HUES48 (cell line): Measurements from ENCODE around the gene CLIP2.
"Not testable (repeated sequence)": the region's sequence is repeated elsewhere in the genome, so short reads cannot be mapped to it uniquely, and the experiment has no call there.

Source experiments
- H3K27ac ChIP-seq: one replicate; pipeline ENCODE4 v1.7.0; 2013; ENCODE audit warnings: low read depth, low read length, inconsistent platforms
- H3K27me3 ChIP-seq: 2 replicates; pipeline ENCODE4 v1.6.1; 2013; ENCODE audit warnings: mild to moderate bottlenecking, low read length; ENCODE audit not compliant: control insufficient read depth, insufficient read depth
- H3K36me3 ChIP-seq: 2 replicates; pipeline ENCODE4 v1.6.1; 2013; ENCODE audit warnings: low read length; ENCODE audit not compliant: control insufficient read depth, insufficient read depth
- H3K4me1 ChIP-seq: 2 replicates; pipeline ENCODE4 v1.6.1; 2013; ENCODE audit warnings: mild to moderate bottlenecking, low read length; ENCODE audit not compliant: control insufficient read depth, insufficient read depth
- H3K4me3 ChIP-seq: 2 replicates; pipeline ENCODE4 v1.5.1; 2013; ENCODE audit warnings: mild to moderate bottlenecking, low read depth, low read length
- H3K9ac ChIP-seq: 2 replicates; pipeline ENCODE4 v1.6.1; 2013; ENCODE audit warnings: mild to moderate bottlenecking, low read depth, low read length, moderate library complexity
- H3K9me3 ChIP-seq: 2 replicates; pipeline ENCODE4 v1.6.1; 2013; ENCODE audit warnings: low read length; ENCODE audit not compliant: control insufficient read depth, insufficient read depth

Gene CLIP2

DNA sequence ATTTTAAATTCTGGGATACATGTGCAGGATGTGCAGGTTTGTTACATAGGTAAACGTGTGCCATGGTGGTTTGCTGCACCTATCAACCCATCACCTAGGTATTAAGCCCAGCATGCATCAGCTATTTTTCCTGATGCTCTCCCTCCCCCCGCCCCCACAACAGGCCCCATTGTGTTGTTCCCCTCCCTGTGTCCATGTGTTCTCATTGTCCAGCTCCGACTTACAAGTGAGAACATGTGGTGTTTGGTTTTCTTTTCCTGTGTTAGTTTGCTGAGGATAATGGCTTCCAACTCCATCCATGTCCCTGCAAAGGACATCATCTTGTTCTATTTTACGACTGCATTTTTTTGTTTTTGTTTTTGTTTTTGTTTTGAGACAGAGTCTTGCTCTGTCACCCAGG is 26.7 kb downstream of the CLIP2 start:
- not testable (repeated sequence) for H3K27ac ChIP-seq, H3K9ac ChIP-seq, H3K27me3 ChIP-seq, H3K4me3 ChIP-seq, H3K4me1 ChIP-seq, H3K36me3 ChIP-seq, H3K9me3 ChIP-seq

DNA sequence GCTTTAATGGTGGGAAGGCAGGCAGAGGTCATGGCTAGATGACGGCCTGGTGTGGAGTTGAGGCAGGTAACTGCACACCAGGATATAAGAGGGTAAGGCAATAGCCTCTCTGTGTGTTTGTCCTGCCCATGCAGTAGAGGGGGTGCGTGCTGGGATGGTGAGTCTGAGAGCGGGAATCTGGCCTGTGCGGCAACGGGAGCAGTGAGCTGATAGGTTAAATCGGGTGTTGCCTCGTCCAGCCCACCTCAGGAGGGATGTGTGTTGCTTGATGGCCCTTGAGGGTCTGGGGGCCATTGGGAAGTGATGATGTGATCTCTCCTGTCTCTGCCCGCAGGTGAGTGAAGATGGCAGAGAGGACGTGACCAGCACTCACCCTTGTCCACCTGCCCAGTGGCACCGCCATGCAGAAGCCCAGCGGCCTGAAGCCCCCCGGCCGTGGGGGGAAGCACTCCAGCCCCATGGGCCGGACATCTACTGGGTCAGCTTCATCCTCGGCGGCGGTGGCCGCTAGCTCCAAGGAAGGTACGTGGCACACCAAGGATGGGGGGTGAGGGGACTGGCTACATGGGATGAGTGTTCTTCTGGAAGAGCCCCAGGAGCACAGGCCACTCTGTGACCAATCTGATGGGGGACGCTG is 28.1 kb downstream of the CLIP2 start:
- Histone ChIP-seq H3K27me3 (no peaks in the 10 kb centered on the region), H3K36me3 (0 out of 2 replicates have a peak, but pooled peaks cover 4% of the 10 kb centered on the region), H3K9me3 (no peaks in the 10 kb centered on the region), H3K4me3 (no peak overlapping the region), H3K9ac (no peak overlapping the region), H3K27ac (no peak overlapping the region), H3K4me1 (peaks cover 4% of the 10 kb centered on the region; the same call in 1 of the 2 replicates)

DNA sequence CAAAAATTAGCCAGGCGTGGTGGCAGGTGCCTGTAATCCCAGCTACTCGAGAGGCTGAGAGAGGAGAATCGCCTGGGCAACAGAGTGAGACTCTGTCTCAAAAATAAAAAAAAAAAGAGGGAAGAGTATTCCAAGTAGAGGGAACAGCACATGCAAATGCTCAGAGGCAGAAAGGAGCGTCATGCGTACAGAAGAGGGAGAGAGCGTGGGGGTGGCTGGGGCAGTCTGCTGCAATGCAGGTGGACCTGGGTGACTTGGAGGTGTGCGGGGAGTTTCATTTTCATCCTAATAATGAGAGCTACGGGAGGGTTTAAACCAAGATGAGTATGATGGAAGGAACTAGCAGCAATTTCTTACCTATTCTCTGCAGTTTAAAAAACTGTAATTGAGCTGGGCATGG is 28.8 kb downstream of the CLIP2 start:
- no peak overlapping the region for H3K9ac ChIP-seq
- no peaks in the 10 kb centered on the region for H3K27me3 ChIP-seq
- H3K4me3 ChIP-seq, result no peak overlapping the region
- H3K9me3 ChIP-seq, result no peaks in the 10 kb centered on the region
- no peak overlapping the region for H3K27ac ChIP-seq
- H3K36me3 ChIP-seq, result 0 out of 2 replicates have a peak, but pooled peaks cover 4% of the 10 kb centered on the region
- peaks cover 4% of the 10 kb centered on the region; the same call in 1 of the 2 replicates for H3K4me1 ChIP-seq

DNA sequence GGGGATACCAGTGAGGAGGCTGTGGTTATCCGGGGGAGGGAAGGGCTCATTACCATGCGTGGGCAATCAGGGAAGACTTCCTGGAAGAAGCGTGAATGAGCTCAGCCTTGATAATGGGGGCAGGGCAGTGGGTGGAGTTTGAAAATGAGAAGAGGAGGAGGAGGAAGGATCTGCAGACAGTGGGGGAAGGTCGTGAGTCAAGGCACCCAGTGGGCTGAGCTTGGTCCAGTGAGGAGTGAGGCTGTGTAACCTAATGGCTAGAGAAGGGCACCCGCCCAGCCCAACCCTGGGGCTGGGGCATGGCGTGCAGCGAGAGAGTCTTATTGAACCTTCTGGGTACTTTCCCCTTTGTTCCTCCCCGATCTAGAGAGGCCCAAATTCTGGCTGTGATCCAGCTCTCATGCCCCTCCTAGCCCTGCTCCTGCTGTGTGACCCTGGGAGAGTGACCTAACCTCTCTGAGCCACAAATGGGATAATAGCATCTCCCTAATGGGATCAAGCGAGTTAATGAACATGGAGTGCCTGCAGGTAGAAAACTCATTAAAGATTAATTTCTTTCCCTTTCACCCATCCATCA is 31.5 kb downstream of the CLIP2 start:
- H3K4me3 ChIP-seq, result no peak overlapping the region
- H3K36me3 ChIP-seq, result 0 out of 2 replicates have a peak, but pooled peaks cover 7% of the 10 kb centered on the region
- H3K9me3 ChIP-seq, result no peaks in the 10 kb centered on the region
- H3K4me1 ChIP-seq, result peaks cover 4% of the 10 kb centered on the region; the same call in 1 of the 2 replicates
- no peaks in the 10 kb centered on the region for H3K27me3 ChIP-seq
- no peak overlapping the region for H3K27ac ChIP-seq
- H3K9ac ChIP-seq, result no peak overlapping the region

DNA sequence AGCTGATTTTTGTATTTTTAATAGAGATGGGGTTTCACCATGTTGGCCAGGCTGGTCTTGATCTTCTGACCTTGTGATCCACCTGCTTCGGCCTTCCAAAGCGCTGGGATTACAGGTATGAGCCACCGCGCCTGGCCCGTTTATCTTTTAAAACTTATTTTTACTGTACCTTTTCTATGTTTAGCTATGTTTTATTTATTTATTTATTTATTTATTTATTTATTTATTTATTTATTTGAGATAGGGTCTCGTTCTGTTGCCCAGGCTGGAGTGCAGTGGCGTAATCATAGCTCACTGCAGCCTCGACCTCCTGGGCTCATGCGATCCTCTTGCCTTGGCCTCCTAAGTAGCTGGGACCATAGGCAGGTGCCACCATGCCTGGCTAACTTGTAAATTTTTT is 33.7 kb downstream of the CLIP2 start:
- H3K4me1 ChIP-seq, H3K27me3 ChIP-seq, H3K27ac ChIP-seq, H3K9me3 ChIP-seq, H3K9ac ChIP-seq, H3K36me3 ChIP-seq, H3K4me3 ChIP-seq: not testable (repeated sequence)

DNA sequence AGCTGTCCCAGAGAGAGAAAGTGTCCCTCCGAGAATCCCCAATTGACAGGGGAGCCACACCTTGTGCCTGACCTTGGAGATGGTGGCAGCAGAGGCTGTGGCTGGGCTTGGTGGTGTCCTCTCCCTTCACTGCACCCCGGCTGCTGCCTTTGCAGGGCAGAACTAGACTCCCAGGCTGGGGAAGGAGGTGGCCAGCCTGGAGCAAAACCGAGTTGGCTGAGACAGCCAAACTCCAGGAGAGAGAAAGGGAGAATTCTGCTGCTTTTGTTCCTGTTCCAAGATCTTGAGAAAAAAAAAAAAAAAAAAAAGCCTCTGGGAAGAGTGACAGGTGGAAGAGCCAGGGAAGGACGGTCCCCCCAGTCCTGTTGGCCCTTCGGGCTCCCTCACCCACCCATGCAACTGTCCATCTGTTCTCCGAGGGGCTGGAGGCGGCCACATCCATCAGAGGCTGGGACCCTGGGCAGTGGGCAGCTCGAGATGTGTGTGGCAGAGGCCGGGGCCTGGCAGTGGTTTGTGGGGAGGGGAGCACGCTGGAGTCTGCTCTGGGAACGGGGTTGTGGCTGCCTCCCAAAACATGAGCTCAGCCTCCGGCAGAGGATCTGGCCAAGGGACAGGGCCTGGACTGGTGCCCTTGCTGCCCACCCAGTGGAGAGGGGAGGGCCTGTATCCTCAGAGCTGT is 35.5 kb downstream of the CLIP2 start:
- Histone ChIP-seq H3K9ac (no peak overlapping the region), H3K27me3 (no peaks in the 10 kb centered on the region), H3K36me3 (peaks cover 7% of the 10 kb centered on the region), H3K27ac (no peak overlapping the region), H3K4me3 (no peak overlapping the region), H3K9me3 (no peaks in the 10 kb centered on the region), H3K4me1 (peaks cover 4% of the 10 kb centered on the region; the same call in 1 of the 2 replicates)

DNA sequence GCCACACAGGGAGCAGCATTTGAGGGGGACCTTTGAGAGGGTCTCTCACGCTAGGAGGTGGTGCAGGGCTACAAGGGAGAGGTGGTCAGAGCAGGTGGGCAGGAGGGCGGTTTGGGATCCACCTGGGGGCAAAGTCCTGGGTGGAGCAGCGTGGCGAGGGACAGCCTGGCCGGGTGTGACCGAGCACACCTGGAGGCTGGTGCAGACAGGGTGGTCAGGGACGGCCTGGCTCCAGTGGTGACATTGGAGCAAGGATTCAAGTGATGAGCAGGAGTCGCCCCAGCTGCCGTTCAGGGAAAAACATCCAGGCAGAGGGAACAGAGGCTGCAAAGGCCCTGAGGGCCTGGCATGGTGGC is 36.0 kb downstream of the CLIP2 start:
- Histone ChIP-seq H3K4me1 (peaks cover 4% of the 10 kb centered on the region; the same call in 1 of the 2 replicates), H3K36me3 (peaks cover 7% of the 10 kb centered on the region), H3K9ac (no peak overlapping the region), H3K4me3 (no peak overlapping the region), H3K27ac (no peak overlapping the region), H3K27me3 (no peaks in the 10 kb centered on the region), H3K9me3 (no peaks in the 10 kb centered on the region)

DNA sequence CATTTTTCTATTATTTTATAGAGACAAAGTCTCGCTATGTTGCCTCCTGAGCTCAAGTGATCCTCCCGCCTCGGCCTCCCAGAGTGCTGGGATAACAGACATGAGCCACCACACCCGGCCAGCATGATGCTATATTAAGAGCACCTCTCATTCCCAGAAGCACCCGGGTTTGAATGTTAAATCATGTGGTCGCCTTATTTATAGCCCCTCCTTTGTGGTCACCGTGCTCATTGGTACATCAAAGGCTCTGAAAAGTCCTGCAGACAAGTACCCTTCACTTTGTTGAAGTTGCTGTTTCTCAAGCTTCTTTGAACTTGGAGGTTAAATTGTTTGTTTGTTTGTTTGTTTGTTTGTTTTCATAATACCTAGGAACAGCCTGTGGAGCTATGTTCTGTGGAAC is 40.0 kb downstream of the CLIP2 start:
- no peak overlapping the region for H3K9ac ChIP-seq
- no peak overlapping the region for H3K27ac ChIP-seq
- H3K4me3 ChIP-seq, result no peak overlapping the region
- H3K4me1 ChIP-seq, result no peaks in the 10 kb centered on the region
- no peaks in the 10 kb centered on the region for H3K9me3 ChIP-seq
- peaks cover 7% of the 10 kb centered on the region for H3K36me3 ChIP-seq
- H3K27me3 ChIP-seq, result no peaks in the 10 kb centered on the region

DNA sequence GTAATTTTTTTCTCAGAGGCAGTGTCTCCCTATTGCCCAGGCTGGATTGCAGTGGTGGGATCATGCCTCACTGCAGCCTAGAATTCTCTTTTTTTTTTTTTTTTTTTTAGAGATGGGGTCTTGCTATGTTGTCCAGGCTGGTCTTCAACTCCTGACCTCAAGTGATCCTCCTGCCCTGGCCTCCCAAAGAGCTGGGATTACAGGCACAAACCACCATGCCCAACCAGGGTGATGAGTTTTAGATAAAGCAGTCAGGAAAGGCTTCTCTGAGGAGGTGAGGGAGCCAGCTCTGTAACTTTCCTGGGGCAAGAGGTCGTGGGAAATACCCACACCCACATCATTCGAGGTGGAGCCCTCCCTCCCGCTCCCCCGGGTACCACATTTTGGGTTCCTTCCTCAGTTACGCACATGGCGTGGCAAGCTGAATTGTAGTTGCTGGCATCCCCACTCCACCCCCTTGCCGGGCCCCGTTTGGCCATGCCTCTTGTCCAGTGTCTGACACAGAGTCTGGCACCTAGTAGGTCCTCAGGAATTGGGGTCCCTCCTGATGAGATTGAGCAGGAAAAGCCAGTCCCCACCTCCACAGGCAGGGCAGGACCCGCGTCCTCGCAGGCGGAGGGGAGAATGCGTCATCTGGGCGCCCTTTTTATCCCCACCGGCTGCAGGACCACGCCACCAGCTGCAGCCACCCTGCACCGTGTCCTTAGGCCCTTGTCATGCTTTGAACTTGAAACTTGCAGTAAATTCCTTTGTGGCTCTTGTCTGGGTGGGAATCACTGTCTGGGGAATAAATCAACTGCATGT is 43.4 kb downstream of the CLIP2 start:
- Histone ChIP-seq H3K9ac (no peak overlapping the region), H3K27me3 (no peaks in the 10 kb centered on the region), H3K36me3 (peaks cover 7% of the 10 kb centered on the region), H3K9me3 (no peaks in the 10 kb centered on the region), H3K4me1 (no peaks in the 10 kb centered on the region), H3K4me3 (no peak overlapping the region), H3K27ac (no peak overlapping the region)

DNA sequence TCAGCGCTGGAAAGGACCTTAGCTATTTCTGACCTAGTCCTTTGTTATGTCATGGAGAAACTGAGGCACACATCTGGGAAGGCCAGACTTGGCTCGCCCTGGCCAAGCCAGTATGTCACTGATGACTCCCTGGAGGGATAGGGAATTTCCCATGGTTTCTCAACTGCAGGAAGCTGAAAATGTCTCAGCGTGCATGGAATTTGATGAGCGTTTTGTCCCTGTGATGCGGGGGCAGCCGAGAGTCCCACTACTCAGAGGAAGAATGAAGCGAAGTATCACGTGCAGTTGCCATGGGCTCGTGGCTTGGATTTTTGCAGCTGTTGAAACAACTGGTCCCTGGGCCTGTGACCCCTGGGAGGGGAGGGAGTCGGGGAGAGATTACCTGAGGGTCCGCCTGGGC is 44.8 kb downstream of the CLIP2 start:
- Histone ChIP-seq H3K4me3 (no peak overlapping the region), H3K9ac (no peak overlapping the region), H3K9me3 (no peaks in the 10 kb centered on the region), H3K27me3 (no peaks in the 10 kb centered on the region), H3K27ac (no peak overlapping the region), H3K4me1 (no peaks in the 10 kb centered on the region), H3K36me3 (peaks cover 7% of the 10 kb centered on the region)

DNA sequence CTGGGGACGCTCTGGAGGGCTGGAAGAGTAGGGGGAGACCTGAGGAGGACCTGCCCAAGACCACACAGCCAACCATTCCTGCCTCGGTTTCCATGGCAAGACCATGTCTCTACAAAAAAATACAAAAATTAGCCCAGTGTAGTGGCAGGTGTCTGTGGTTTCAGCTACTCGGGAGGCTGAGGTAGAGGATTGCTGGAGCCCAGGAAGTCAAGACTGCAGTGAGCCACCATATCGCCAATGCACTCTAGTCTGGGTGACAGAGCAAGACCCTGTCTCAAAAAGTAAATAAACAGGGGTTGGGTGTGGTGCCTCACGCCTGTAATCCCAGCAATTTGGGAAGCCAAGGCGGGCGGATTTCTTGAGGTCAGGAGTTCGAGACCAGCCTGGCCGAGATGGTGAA is 48.7 kb downstream of the CLIP2 start:
- H3K9me3 ChIP-seq, result no peaks in the 10 kb centered on the region
- no peaks in the 10 kb centered on the region for H3K4me1 ChIP-seq
- no peaks in the 10 kb centered on the region for H3K27me3 ChIP-seq
- peaks cover 5% of the 10 kb centered on the region; the same call in 1 of the 2 replicates for H3K36me3 ChIP-seq
- no peak overlapping the region for H3K4me3 ChIP-seq
- no peak overlapping the region for H3K9ac ChIP-seq
- no peak overlapping the region for H3K27ac ChIP-seq
